NCI-H1092 (cell line): ENCODE measurements around the gene TUFT1.
A peak's percentile ranks its signal among the peaks of the same experiment; 100 is the strongest.

Source experiments
- DNase-seq: peaks from one replicate; lab custom pipeline; 2025; lab: John Stamatoyannopoulos, UW

Gene TUFT1

DNA sequence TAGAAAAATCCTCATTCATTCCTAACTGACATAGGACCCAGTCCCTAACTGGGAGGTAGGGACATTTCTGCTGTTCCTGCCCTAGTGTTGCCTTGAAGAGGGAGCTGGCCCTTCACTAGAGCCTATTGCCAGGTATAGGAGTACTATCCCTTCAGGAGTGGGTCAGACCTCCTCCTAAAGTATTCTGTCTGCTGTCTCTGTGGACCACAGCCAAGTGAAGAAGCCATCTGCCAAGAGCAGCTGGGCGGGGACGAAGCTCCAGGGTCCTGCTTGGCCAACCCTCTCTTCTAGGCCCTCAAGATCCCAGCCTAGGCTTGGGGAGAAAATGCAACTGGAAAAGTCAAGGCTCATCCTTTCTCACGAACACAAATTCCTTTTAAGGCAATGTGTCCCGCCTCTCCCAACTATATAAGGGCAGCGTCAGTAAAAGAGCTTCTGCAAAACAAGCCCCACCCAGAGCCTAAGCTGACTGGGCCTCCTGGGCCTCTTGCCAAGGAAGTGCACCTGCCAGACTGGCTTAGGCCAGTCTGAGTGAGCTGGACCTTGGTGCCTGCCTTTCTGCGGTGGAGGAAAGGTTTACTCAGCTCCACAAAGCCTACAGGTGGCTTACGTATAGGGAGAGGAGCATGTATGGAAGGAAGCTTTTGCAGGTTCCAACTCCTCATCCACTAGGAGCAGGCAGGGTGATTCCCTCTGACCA, 638 bp upstream of the TUFT1 start:
- peak; percentile 97 for DNase-seq

- DNase-seq: no peak
Observed at GRCh38 chr1:151540982-151541377, 871 bp downstream of the TUFT1 start.

DNA sequence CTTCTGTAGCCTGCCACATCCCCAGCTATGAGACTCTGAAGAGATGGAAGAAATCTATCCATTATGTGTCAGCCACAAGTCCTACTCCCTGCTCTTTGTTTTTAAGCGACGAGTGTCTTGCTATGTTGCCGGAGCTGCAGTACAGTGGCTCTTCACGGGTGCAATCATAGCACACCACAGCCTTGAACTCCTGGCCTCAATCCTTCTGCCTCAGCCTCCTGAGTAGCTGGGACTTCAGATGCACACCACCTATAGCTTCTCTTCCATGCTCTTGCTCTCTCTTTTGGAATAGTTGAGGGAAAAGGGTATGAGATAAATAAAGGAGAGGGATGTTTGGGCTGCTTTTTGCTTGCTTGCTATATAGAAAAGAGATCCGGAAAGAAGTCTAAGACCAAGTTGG, 1.6 kb downstream of the TUFT1 start:
- no peak for DNase-seq

GRCh38 chr1:151542710-151543129, 2.6 kb downstream of the TUFT1 start:
- DNase-seq: no peak

- DNase-seq: no peak
Observed at GRCh38 chr1:151545542-151545941, 5.4 kb downstream of the TUFT1 start.

- no peak for DNase-seq
Observed at GRCh38 chr1:151546011-151546925, 6.2 kb downstream of the TUFT1 start.

- no peak for DNase-seq
Observed at GRCh38 chr1:151547119-151547899, 7.2 kb downstream of the TUFT1 start.

DNA sequence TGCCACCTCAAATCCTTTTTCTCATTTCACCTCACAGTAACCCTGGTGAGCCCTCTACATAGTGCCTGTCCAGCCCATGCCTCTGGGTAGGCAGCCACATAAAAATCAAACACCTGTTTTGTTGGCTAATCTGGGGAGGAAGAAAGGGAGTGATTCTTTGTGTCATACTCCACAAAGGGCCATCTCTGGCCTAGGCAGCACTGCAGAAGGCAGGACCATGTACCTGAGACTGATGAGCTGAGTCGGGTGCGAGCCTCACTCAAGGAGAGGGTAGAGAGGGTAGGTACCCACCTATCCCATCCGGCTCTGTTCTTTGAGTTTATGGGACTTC, 7.8 kb downstream of the TUFT1 start:
- no peak for DNase-seq

DNA sequence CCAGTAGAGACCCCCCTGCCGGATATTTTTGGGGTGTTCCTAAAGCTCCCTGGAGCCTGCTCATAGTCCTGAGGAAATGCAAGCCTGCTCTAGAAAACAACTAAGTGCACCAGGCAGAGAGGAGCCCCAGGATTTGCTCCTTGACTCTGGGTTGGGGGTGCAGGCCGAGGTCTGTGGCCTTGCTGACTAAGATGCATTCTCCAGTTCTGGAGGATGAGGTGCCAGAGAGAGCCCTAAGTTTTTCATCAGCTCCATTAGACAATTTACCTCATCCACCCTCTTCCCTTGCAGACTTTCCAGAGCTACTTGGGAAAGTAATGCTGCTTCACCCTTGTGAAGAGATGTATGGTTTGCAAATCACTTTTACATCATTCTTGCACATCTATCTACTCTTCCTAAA, 9.1 kb downstream of the TUFT1 start:
- DNase-seq: no peak

DNA sequence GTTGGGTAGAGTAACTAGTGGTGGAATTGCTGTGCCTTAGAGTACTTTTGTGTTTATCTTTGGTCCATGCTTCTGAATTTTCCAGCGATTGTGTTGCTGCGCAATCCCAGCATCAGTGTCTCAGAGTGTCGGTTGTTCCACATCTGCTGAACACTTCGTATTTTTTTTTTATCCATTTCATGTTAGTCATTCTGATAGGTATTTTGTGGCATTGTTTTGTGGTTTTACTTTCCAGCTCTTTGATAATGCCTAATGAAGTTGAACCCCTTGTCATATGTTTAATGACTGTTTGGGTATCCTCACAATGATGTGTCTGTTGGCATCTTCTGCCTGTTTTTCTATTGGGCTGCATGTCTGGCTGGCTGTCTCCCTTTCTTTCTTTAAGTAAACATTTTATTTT, 13.6 kb downstream of the TUFT1 start:
- no peak for DNase-seq

DNA sequence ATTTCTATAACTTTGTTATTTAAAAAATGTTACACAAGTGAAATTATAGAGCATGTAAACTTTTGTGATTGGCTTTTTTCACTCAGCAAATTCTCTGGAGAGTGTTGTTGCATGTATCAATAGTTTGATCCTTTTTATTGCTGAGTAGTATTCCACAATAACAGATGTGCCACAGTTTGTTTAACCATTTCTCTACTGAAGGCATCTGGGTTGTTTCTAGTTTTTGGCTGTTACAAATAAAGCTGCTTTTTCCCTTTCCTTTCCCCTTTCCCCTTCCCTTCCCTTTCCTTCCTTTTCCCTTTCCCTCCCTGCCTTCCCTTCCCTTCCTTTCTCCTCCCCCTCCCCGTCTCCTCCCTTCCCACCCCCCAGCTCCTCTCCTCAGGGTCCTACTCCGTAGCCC, 15.9 kb downstream of the TUFT1 start:
- DNase-seq: no peak

DNA sequence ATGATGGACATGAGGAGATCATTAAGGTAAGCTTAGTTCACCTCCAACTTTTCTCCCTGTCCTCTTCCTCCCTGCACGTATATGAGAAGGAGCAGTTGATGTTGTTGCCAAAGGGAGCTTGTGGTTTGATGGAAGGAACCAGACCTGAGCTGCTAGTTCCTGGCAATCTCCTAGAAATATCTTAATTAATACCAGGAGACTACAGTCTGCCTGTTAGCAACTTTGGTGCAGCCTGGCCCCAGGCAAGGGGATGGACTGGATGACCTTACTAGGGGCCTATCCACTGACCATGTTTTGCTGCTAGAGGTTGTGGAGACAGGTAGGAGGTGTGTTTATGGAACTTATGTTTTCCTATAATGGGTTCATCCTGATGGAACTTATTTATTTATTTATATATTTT, 22.6 kb downstream of the TUFT1 start:
- DNase-seq: no peak

GRCh38 chr1:151563376-151563775, 23.3 kb downstream of the TUFT1 start:
- no peak for DNase-seq

DNA sequence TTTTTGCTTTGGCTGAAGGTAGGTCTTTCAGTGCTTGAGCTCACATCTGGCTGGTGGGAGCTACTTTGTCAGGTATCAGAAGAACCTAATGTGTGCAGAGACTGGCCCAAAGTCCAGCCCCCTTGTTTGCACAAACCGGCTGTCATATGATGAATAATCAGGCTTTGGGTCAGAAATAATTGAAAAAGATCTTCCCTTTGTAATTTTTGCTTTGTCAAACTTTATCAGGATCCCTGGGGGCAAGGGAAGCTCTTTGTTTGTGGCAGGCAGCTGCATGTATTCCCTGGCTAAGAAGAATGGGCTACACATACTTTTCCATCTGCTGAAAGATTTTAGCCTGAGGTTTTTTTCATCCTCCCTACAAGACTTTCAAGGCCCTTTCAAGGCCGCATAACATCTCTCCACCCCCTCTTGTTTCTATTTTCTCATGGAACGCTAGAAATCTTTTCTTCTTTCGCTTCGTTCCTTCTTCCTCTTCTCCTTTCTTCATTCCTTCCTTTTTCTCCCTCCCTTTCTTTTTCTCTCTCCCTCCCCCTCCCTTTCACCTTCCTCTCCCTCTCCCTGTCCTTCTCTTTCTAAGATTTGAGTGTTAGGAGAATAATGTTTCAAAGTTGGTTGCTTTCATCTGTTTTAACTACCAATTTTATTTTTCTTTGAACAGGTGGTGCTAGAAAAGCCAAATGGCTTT, 25.5 kb downstream of the TUFT1 start:
- DNase-seq: no peak

DNA sequence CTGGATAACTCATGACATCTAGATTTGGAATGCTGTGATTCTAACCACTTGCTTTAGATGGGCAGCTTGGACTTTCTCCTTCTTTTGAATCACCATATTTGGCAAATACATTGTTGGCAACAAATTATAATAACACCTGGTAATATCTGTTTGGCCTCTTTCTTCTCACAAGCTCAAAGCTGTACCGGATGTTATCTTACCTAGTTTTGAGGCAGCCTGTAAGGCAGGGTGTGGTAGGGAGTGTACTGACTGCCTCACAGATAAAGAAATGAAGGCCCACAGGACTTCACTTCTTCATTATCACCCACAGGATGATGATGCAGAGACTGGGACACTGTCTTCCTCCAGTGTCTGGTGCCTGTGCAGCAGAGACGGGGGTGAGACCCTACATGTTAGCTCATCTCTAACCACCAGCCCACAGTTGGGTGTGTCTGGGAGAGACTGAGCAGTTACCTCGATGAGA, 28.5 kb downstream of the TUFT1 start:
- DNase-seq: no peak

DNA sequence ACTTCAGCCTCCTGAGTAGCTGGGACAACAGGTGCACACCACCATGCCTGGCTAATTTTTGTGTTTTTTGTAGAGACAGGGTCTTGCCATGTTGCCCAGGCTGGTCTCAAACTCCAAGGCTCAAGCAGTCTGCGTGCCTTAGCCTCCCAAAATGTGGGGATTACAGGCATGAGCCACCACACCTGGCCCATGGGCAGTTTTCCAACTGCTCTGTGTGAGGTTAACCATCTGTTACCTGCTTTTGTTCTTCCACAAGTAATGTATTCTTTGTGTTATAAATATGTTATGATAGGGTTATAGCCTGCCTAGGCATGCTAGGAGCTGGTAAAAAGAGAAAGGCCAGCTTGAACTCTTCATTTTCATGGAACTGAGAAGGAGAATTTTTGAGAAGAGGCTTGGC, 30.7 kb downstream of the TUFT1 start:
- DNase-seq: peak; percentile 11

DNA sequence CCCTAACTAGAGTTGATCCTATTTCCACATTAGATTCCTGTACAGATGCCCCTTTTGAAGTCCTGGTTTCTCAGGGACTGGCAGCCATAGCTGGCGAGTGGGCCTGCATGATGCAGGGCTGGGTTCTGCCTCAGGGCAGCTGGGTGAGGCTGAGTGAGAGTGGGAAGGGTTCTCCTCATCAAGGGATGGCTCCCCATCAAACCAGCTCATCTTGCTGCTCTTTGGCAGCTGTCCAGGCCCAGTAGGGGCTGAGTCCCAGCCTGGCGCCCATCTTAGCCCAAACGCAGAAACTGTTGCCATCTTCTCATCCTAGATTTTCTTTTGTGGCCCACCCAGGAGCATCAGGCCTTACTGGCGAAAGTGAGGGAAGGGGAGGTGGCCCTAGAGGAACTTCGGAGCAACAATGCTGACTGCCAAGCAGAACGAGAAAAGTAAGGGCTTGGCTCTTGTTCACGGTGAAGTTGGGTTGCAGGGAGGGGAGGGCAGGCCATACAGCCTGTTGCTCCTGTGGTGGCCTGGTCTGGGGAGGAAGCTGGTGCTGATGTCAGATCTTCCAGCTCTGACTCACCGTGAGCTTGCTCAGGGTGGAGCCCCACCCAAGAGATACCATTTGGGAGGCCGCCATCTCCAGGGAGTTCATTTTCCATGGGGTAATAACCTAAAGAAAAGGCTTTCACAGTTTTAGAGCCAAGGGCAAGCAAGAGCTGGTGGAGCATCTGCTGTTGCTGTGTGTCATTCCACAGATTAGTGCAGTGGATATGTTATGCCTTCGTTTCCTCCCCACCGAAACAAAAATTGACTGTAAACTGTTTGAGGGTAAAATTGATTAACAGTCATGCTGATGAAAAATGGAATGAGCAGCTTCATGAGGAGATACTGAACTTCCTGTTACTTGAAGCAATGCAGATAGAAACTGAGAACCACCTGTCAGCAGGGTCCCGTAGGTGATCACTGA, 34.7 kb downstream of the TUFT1 start:
- no peak for DNase-seq

DNA sequence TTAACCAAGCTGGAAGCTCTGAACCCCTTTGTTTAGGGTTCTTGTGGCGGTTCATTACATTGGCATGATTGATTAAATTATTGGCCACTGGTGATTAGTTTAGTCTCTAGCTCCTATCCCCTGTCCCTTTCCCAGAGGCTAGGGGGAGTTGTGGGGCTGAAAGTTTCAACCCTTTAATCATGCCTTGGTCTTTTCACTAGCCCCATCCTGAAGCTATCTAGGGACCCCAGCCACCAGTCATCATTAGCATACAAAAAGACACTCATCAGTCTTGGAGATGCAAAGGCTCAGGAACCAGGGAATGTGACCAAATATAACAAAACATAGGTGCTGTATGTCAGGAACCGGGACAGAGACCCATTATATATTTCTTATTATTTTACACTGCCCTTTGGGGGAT, 37.1 kb downstream of the TUFT1 start:
- DNase-seq: no peak

DNA sequence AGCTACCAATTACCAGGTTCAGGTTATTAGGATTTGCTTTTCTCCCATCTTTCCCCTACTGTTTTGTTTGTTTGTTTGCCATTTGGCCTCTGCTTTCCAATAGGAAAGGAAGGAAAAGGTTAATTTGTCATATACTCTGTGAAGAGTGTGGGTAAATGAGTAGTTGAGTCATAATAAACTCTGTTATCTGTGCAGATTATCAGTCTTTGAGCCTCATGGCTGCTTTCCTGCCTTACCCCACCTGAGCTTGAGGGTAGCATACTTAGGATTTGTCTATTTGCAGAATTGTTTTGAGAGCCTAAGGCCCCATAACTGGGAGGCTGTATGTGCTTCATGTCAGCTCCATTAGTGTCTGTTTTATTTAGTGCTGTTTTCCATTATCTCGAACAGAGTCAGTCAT, 38.8 kb downstream of the TUFT1 start:
- no peak for DNase-seq

- DNase-seq: no peak
Observed at GRCh38 chr1:151579436-151580225, 39.5 kb downstream of the TUFT1 start.
